Measurements from ENCODE around the gene TBC1D2.
"Not testable (repeated sequence)": the region's sequence is repeated elsewhere in the genome, so short reads cannot be mapped to it uniquely, and the experiment has no call there.

TBC1D2 gene

GRCh38 chr9:98255578-98256296 lies at the start of gene TBC1D2:
Gene TBC1D2 (minus strand): TSS chr9:98255649. CDS start chr9:98255541, 108 bp downstream.
- peak; percentile 92 for DNase-seq

GRCh38 chr9:98304381-98304780 lies 48.9 kb upstream of the TBC1D2 start:
- DNase-seq = no peak

- no peak for DNase-seq
Observed at GRCh38 chr9:98303633-98304125, 48.2 kb upstream of the TBC1D2 start.

GRCh38 chr9:98302938-98303632 lies 47.6 kb upstream of the TBC1D2 start:
- no peak for DNase-seq

GRCh38 chr9:98302150-98302549 lies 46.7 kb upstream of the TBC1D2 start:
- no peak for DNase-seq

- DNase-seq = no peak
Observed at GRCh38 chr9:98300611-98301010, 45.2 kb upstream of the TBC1D2 start.

GRCh38 chr9:98298476-98298875 lies 43.0 kb upstream of the TBC1D2 start:
- DNase-seq = no peak

GRCh38 chr9:98295824-98296223 lies 40.4 kb upstream of the TBC1D2 start:
- no peak for DNase-seq

- DNase-seq = no peak
Observed at GRCh38 chr9:98291820-98292219, 36.4 kb upstream of the TBC1D2 start.

GRCh38 chr9:98290411-98290810 lies 35.0 kb upstream of the TBC1D2 start:
- DNase-seq = no peak

- DNase-seq = no peak
Observed at GRCh38 chr9:98289614-98290201, 34.3 kb upstream of the TBC1D2 start.

- no peak for DNase-seq
Observed at GRCh38 chr9:98288881-98289280, 33.4 kb upstream of the TBC1D2 start.

GRCh38 chr9:98287384-98287783 lies 31.9 kb upstream of the TBC1D2 start:
- DNase-seq = no peak

- DNase-seq = no peak
Observed at GRCh38 chr9:98285446-98285845, 30.0 kb upstream of the TBC1D2 start.

- no peak for DNase-seq
Observed at GRCh38 chr9:98284754-98285153, 29.3 kb upstream of the TBC1D2 start.

GRCh38 chr9:98283143-98283542 lies 27.7 kb upstream of the TBC1D2 start:
- not testable (repeated sequence) for DNase-seq

GRCh38 chr9:98281281-98281680 lies 25.8 kb upstream of the TBC1D2 start:
- DNase-seq = no peak

- DNase-seq = peak; percentile 62
Observed at GRCh38 chr9:98280574-98280973, 25.1 kb upstream of the TBC1D2 start.

GRCh38 chr9:98280162-98280561 lies 24.7 kb upstream of the TBC1D2 start:
- DNase-seq = no peak

- DNase-seq = no peak
Observed at GRCh38 chr9:98276907-98277469, 21.5 kb upstream of the TBC1D2 start.

- no peak for DNase-seq
Observed at GRCh38 chr9:98275159-98275558, 19.7 kb upstream of the TBC1D2 start.

GRCh38 chr9:98272083-98272482 lies 16.6 kb upstream of the TBC1D2 start:
- DNase-seq = no peak

GRCh38 chr9:98271479-98271878 lies 16.0 kb upstream of the TBC1D2 start:
- no peak for DNase-seq

- DNase-seq = not testable (repeated sequence)
Observed at GRCh38 chr9:98270284-98270683, 14.8 kb upstream of the TBC1D2 start.
